Spleen (tissue), 7 donors: ENCODE results near the gene OLIG2.

ENCODE experiments used
- POLR2A ChIP-seq, 3 donors: fragments of 450-650 bp; IDR thresholded peaks; one replicate each; pipeline ENCODE4 v1.5.1; 2017; ENCODE audit warnings: antibody characterized with exemption in 3 of 3, mild to moderate bottlenecking in 1 of 3
- TF ChIP-seq, protein P1 (sequence below), 11 experiments: fragments of 200-600 bp in 7 of 11; fragments of 450-650 bp in 4 of 11; sonication (generic) in 4 of 11; IDR thresholded peaks in 8 of 11; conservative IDR thresholded peaks in 3 of 11; 1 replicate in 7 of 11; 2 replicates in 4 of 11; pipeline versions ENCODE4 v1.4.0 to v1.8.0; 2016 to 2021; ENCODE audit warnings: antibody characterized with exemption in 11 of 11, inconsistent platforms in 4 of 11, mild to moderate bottlenecking in 1 of 11
- donor health status: DM: no; HTN: no; CAD: no; lungs with moderate emphysema.
- donor health status: DM: no; HTN: no; CAD: no.
- donor health status: DM: no; HTN: no; CAD: no.

- TF ChIP-seq POLR2A (IDR thresholded peaks at IDR 0.05), result no peak
- TF ChIP-seq, protein P1, sequence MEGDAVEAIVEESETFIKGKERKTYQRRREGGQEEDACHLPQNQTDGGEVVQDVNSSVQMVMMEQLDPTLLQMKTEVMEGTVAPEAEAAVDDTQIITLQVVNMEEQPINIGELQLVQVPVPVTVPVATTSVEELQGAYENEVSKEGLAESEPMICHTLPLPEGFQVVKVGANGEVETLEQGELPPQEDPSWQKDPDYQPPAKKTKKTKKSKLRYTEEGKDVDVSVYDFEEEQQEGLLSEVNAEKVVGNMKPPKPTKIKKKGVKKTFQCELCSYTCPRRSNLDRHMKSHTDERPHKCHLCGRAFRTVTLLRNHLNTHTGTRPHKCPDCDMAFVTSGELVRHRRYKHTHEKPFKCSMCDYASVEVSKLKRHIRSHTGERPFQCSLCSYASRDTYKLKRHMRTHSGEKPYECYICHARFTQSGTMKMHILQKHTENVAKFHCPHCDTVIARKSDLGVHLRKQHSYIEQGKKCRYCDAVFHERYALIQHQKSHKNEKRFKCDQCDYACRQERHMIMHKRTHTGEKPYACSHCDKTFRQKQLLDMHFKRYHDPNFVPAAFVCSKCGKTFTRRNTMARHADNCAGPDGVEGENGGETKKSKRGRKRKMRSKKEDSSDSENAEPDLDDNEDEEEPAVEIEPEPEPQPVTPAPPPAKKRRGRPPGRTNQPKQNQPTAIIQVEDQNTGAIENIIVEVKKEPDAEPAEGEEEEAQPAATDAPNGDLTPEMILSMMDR (IDR thresholded peaks at IDR 0.05 in 8 of 11, conservative IDR thresholded peaks at IDR 0.05 in 3 of 11), result no peak
Measured at GRCh38 chr21:33041981-33042380, 16.2 kb downstream of the OLIG2 start.
